ENCODE measurements around the gene ARIH1. TPM values are rescaled to one million over a fixed set of nuclear protein-coding genes. Genes with fewer than 3 reads are reported as not detected.

The ARIH1 gene
- total and polyA plus RNA-seq, 2 experiments from 2014 or later: 30.5 to 48.6 TPM

GRCh38 chr15:72456684-72457083 is 17.4 kb upstream of the ARIH1 start:
- H3K9me3 Mint-ChIP-seq: no peaks in the 10 kb centered on the region
- Histone ChIP-seq H3K79me2 (replicated peaks; ENCODE audit: insufficient read depth) (no peaks in the 10 kb centered on the region), H4K20me1 (replicated peaks; ENCODE audit: insufficient read depth) (no peaks in the 10 kb centered on the region), H3K4me1 (ENCODE audit: insufficient read depth) (no peaks in the 10 kb centered on the region), H3K4me3 (no peak overlapping the region), H3F3A (replicated peaks; ENCODE audit: low read depth) (no peaks in the 10 kb centered on the region), H3K36me3 (ENCODE audit: insufficient read depth) (no peaks in the 10 kb centered on the region), H3K4me2 (no peak overlapping the region), H3K9me2 (ENCODE audit: insufficient read depth) (no peaks in the 10 kb centered on the region), H3K27ac (ENCODE audit: low read depth) (no peak overlapping the region), H2AFZ (no peak overlapping the region), H3K27me3 (ENCODE audit: insufficient read depth) (no peaks in the 10 kb centered on the region)
- H3K27ac Mint-ChIP-seq: no peak overlapping the region
- no peak overlapping the region for H3K4me3 Mint-ChIP-seq
- no peaks in the 10 kb centered on the region for H3K4me1 Mint-ChIP-seq
- no peak for TF ChIP-seq JUNB (IDR thresholded peaks at IDR 0.05; ENCODE audit: unreplicated experiment)
- no peak for TF ChIP-seq STAT1 (IDR thresholded peaks at IDR 0.05; ENCODE audit: unreplicated experiment)
- no peak for TF ChIP-seq ZNF462 (CRISPR knock-in tag; IDR thresholded peaks at IDR 0.05)
- no peak for TF ChIP-seq CTCF (conservative IDR thresholded peaks at IDR 0.05; ENCODE audit: low read depth in 2 of 2)
- TF ChIP-seq ZNF331 (CRISPR knock-in tag; IDR thresholded peaks at IDR 0.05; ENCODE audit: low read depth): no peak
- no peak for TF ChIP-seq CREB1 (CRISPR knock-in tag; IDR thresholded peaks at IDR 0.05; ENCODE audit: low read depth)
- DNase-seq (ENCODE audit: low spot score): no peak
- H3K36me3 Mint-ChIP-seq (ENCODE audit: low read depth): no peaks in the 10 kb centered on the region
- ATAC-seq: no peak
- H3K27me3 Mint-ChIP-seq (ENCODE audit: insufficient read depth, low read depth, poor library complexity): no peaks in the 10 kb centered on the region
